ENCODE measurements around the gene E2F2.

The E2F2 gene, protein sequence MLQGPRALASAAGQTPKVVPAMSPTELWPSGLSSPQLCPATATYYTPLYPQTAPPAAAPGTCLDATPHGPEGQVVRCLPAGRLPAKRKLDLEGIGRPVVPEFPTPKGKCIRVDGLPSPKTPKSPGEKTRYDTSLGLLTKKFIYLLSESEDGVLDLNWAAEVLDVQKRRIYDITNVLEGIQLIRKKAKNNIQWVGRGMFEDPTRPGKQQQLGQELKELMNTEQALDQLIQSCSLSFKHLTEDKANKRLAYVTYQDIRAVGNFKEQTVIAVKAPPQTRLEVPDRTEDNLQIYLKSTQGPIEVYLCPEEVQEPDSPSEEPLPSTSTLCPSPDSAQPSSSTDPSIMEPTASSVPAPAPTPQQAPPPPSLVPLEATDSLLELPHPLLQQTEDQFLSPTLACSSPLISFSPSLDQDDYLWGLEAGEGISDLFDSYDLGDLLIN

DNA sequence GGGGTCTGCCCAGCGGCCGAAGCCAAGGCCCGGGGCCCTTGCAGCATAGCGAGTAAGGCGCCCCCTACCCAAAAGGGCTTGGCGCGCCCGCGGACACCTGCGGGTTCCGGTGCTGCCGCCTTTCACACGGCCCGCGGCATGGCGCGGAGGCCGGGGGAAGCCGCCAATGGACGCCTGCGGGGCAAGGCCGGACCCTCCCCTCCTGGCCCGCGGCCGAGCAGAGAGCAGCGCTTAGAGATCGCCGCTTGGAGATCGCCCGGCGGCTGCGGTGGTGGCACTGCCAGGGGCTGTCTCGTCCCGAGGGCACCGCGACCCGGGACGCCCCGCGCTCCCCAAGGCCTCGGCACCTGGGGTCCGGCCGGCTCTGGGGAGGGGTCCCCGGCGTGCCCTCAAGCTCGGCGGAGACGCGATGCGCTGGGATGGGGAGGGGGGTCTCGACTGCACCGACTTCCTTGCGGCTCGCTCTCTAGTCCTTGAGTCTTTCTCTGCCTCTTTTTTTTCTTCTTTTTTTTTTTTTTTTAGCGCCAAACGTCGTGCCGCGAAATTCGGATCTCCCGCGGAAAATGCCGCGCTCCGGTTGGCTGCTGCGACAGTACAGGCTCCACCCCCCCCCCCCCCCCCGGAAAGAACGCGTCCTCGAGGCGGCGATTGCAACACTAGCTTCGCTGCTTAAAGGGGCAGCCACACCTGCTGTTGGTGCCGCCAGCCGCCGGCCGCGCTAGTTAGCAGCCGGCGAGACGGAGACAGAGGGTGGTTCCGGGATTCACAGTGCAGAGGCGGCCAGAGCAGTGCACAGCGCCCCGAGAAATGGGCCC lies at the start of gene E2F2:
Gene E2F2, minus strand, starts transcription at position 487 of the 815 bp plus-strand sequence. Its CDS starts 440 bp downstream, at position 47.
- DNase-seq, result peak; percentile 87

GRCh38 chr1:23578997-23579363 lies 47.9 kb upstream of the E2F2 start:
- no peak for DNase-seq

GRCh38 chr1:23578311-23578996 lies 47.4 kb upstream of the E2F2 start:
- DNase-seq, result no peak

DNA sequence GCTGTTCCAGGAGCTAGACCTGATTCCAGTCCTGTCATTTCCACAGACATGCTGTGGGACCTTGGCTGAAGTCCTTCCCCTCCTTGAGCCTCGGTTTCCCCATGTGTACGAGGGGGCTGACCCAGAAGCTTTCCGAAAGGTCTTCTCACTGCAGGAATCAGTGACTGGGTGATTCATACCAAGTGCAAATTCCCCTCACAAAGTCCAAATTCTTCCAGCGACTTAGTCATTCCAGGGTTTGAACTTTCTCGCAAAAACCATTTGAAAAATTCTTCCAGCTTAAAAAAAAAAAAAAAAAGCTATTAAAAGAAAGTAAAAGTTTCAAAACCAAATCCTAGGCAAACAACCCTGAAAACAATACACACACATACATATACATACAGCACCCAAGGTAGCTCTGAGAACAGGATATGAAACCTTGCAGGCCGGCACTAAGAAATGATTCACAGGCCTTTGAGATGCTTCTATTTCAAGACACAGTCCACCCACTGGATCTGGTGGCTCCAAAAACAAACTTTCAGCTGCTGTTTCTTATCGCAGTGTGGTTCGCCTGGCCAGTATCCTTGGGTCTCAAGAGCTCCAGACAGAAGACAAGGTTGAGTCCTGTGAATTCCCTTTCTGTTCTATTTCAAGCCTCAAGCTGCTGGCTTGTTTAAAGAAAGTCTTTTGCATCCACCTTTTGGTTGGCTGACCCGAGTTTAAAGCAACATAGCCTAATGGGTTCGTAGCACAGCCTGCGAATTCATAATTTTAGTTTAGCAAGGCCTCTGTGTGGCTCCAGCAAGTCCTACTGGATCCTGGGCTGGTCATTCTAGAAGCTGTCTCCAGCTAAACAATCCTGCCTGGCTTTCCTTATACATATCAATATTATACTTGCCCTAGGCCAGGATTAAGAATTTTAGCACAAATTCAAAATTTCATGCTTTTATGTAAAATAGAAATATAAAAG lies 46.3 kb upstream of the E2F2 start:
- DNase-seq, result no peak

DNA sequence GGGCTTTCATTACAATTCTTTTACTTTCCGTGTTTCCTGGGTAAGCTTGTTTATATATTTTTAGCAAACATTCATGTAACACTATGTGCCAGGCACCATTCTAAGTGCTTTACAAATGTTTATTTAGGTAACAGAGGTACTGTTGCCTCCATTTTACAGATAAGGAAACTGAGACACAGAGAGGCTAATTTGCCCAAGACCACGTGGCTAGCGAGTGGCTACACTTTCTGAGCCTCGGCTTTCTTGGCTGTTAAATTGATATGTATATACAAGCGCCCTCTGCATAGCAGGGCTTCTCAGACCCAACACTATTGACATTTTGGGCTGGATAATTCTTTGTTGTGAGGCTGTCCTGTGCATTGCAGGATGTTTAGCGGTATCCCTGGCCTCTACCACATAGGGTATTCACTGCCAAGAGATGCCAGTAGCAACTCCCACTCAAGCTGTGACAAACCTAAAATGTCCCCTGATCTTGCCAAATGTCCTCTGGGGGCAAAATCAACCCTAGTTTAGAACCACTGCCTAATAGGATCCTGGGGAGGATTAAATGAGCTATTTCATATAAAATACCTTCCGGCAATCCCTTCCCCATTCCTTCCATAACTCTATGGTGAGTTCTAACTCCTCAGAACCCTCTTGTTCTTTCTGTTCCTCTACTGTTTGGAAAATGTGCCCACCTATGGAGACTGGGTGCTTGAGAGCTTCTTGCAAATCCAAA lies 45.5 kb upstream of the E2F2 start:
- no peak for DNase-seq

- no peak for DNase-seq
Measured at GRCh38 chr1:23575226-23575810, 44.3 kb upstream of the E2F2 start.

- no peak for DNase-seq
Measured at GRCh38 chr1:23574265-23574754, 43.3 kb upstream of the E2F2 start.

GRCh38 chr1:23573574-23574182 lies 42.6 kb upstream of the E2F2 start:
- DNase-seq, result no peak

DNA sequence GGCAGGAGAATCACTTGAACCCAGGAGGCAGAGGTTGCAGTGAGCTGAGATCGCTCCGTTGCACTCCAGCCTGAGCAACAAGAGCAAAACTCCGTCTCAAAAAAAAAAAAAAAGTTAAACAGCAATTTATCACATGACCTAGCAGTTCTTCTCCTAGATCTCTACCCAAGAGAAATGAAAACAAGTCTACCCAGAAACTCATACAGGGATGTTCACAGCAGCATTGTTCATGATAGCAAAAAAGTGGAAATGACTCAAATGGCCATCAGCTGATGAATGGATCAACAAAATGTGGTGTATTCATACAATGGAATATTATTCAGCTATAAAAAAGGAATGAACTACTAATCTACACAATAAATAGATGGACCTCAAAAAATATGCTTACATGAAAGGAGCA lies 40.4 kb upstream of the E2F2 start:
- no peak for DNase-seq

GRCh38 chr1:23570001-23570691 lies 39.1 kb upstream of the E2F2 start:
- DNase-seq, result no peak

DNA sequence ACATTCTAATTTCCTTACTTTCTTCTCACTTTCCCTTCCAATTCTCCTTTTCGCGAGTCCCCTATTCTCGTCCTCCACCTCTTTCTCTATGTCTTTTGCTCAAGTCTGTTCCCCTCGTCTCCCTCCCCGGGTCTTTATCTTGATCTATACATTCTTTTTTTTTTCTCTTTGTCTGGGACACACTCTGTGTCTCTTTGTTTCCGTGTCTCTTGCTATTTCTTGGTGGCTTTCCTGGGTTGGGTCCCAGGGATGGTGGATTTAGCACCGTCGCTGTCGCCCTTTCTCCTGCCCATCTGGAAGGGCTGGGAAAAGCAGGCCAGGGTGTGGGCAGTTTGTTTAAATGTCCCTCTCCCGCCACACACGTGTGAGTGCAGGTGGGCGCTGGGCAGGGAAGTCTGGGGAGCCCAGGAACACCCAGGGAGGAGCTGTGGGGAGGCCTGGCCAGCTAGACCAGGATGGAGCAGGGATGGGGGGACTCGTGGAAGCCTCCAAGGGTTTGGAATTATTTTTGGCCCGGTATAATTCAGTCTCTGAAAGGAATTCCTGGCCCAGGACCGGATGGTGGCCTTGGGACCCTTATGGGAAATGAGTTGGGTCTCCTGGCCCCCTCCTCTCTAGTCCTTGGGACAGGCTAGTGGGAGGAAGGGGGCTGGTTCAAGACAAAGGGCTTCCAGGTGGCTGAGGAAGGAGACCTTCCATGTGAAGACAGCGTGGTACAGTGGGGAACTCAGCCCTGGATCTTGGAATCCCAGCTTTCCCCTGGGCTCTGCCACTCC lies 37.8 kb upstream of the E2F2 start:
- DNase-seq, result no peak

- DNase-seq, result no peak
Measured at GRCh38 chr1:23567996-23568607, 37.1 kb upstream of the E2F2 start.

- no peak for DNase-seq
Measured at GRCh38 chr1:23567629-23567995, 36.6 kb upstream of the E2F2 start.

- no peak for DNase-seq
Measured at GRCh38 chr1:23566304-23566703, 35.3 kb upstream of the E2F2 start.

DNA sequence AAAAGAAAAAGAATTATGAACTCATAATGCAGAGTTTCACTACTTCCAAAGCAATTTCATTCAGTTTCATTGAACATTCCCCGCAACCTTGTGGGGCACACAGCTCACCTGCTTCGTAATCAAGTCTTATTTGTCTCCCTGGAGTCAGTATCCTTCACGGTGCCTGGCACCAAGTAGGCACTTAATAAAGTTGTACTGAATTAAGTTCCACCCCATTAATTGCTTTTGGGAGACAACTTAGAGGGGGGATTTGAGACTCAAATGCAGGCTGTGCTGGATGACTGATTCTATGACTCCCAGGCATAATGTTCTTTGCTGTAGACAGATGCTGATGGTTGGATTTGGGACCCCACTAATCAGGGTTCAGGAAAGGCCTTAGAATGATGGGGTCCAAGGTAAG lies 34.7 kb upstream of the E2F2 start:
- no peak for DNase-seq

DNA sequence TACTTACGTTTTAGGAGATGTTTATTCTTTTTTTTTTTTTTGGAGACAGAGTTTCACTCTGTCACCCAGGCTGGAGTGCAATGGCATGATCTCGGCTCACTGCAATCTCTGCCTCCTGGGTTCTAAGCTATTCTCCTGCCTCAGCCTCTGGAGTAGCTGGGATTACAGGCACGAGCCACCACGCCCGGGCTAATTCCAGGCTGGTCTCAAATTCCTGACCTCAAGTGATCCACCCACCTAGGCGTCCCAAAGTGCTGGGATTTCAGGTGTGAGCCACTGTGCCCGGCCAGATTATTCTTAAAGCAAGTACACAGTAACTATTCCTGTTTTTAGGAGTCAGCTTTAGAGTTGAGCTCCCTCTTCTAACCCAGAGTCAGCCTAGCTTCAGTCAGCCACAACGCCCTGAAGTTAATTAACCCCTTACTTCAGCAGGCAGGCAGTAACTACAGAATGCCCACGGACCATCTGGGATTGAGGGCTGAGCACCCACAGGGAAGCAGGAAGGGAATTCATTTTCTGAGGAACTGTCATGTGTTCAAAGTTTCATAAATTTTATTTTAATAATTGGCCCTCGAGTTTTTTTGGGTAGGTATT lies 33.6 kb upstream of the E2F2 start:
- DNase-seq, result no peak

- no peak for DNase-seq
Measured at GRCh38 chr1:23563755-23564374, 32.8 kb upstream of the E2F2 start.

DNA sequence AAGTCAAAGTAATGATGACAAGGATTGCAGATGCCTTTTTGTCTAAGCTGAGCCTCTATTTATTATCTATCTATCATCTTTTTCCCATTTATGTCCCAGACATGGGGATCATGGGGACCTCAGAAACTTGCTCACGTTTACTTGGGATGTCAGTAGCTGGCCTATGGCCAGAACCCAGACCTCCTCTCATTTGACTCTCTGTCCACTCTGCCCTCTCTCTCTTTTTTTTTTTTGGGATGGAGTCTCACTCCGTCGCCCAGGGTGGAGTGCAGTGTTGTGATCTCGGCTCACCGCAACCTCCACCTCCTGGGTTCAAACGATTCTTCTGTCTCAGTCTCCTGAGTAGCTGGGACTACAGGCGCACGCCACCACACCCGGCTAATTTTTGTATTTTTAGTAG lies 32.0 kb upstream of the E2F2 start:
- no peak for DNase-seq
